RWPE2 (cell line): Measurements from ENCODE around the gene HLA-E.
A peak's percentile ranks its signal among the peaks of the same experiment; 100 is the strongest.

Source experiments
- ATAC-seq: fragments of 200-7000 bp; cut with Tn5 transposase; 3 replicates; pipeline ENCODE4 v1.9.1; 2021; ENCODE audit warnings: low read depth
- DNase-seq: peaks from one replicate; pipeline ENCODE4 v3.0.0-alpha.2; 2020; ENCODE audit warnings: low spot score
- H3K27ac ChIP-seq: fragments of 450-650 bp; 2 replicates; pipeline ENCODE4 v1.5.1; 2017; ENCODE audit warnings: mild to moderate bottlenecking; ENCODE audit not compliant: poor library complexity, severe bottlenecking
- H3K27me3 ChIP-seq: fragments of 250-450 bp; sonication (Bioruptor Pico); 2 replicates; pipeline ENCODE4 v1.5.1; 2021; ENCODE audit warnings: mild to moderate bottlenecking, moderate library complexity; ENCODE audit not compliant: insufficient read depth, poor library complexity, severe bottlenecking
- H3K36me3 ChIP-seq: fragments of 250-450 bp; sonication (Bioruptor Pico); 2 replicates; pipeline ENCODE4 v1.5.1; 2020; ENCODE audit warnings: low read depth, mild to moderate bottlenecking, moderate library complexity
- H3K4me1 ChIP-seq: fragments of 250-450 bp; sonication (Bioruptor Pico); 2 replicates; pipeline ENCODE4 v1.5.1; 2021; ENCODE audit warnings: mild to moderate bottlenecking, moderate library complexity; ENCODE audit not compliant: insufficient read depth, poor library complexity, severe bottlenecking
- H3K4me3 ChIP-seq: fragments of 250-450 bp; sonication (Bioruptor Pico); 2 replicates; pipeline ENCODE4 v1.5.1; 2021; ENCODE audit warnings: mild to moderate bottlenecking, moderate library complexity; ENCODE audit not compliant: severe bottlenecking
- H3K9me3 ChIP-seq: fragments of 250-450 bp; sonication (Bioruptor Pico); 2 replicates; pipeline ENCODE4 v1.5.1; 2021; ENCODE audit warnings: mild to moderate bottlenecking, moderate library complexity; ENCODE audit not compliant: severe bottlenecking
- CTCF ChIP-seq: fragments of 450-650 bp; IDR thresholded peaks from one replicate; pipeline ENCODE4 v1.5.1; 2017; ENCODE audit warnings: mild to moderate bottlenecking, moderate library complexity; ENCODE audit not compliant: poor library complexity, severe bottlenecking

HLA-E gene

GRCh38 chr6:30489081-30490025 is at the start of gene HLA-E:
Gene HLA-E, plus strand, starts transcription at chr6:30489509. Its CDS starts 23 bp downstream, at chr6:30489532.
- Histone ChIP-seq H3K36me3 (peaks cover 35% of the 10 kb centered on the region), H3K9me3 (no peaks in the 10 kb centered on the region), H3K4me1 (peaks cover 11% of the 10 kb centered on the region), H3K27me3 (no peaks in the 10 kb centered on the region), H3K4me3 (peak within 1 kb of the TSS; percentile 62), H3K27ac (peak within 1 kb of the TSS; percentile 67)
- peak; percentile 91 for DNase-seq
- TF ChIP-seq CTCF = no peak
- peak; percentile 93 for ATAC-seq

GRCh38 chr6:30441171-30441570 is 48.1 kb upstream of the HLA-E start:
- Histone ChIP-seq H3K27ac (no peak overlapping the region), H3K9me3 (no peaks in the 10 kb centered on the region), H3K27me3 (peaks cover 76% of the 10 kb centered on the region), H3K4me3 (no peak overlapping the region), H3K4me1 (peaks cover 5% of the 10 kb centered on the region), H3K36me3 (no peaks in the 10 kb centered on the region)
- no peak for TF ChIP-seq CTCF
- ATAC-seq (peak; percentile 76), DNase-seq (no peak)

GRCh38 chr6:30443657-30444450 is 45.5 kb upstream of the HLA-E start:
- H3K27me3 ChIP-seq = peaks cover 80% of the 10 kb centered on the region
- no peaks in the 10 kb centered on the region for H3K9me3 ChIP-seq
- H3K4me3 ChIP-seq = no peak overlapping the region
- H3K27ac ChIP-seq = no peak overlapping the region
- no peaks in the 10 kb centered on the region for H3K36me3 ChIP-seq
- TF ChIP-seq CTCF = no peak
- DNase-seq (no peak), ATAC-seq (peak; percentile 79)
- H3K4me1 ChIP-seq = peaks cover 5% of the 10 kb centered on the region

GRCh38 chr6:30444451-30444742 is 44.9 kb upstream of the HLA-E start:
- Histone ChIP-seq H3K4me1 (peaks cover 5% of the 10 kb centered on the region), H3K36me3 (no peaks in the 10 kb centered on the region), H3K4me3 (no peak overlapping the region), H3K27ac (no peak overlapping the region), H3K9me3 (no peaks in the 10 kb centered on the region), H3K27me3 (peaks cover 80% of the 10 kb centered on the region)
- DNase-seq = no peak
- TF ChIP-seq CTCF = no peak
- no peak for ATAC-seq
